PC-3 (cell line): ENCODE data around the gene MAML2.

Source experiments
- EZH2 ChIP-seq: fragments of 300-600 bp; sonication (generic); IDR thresholded peaks from one replicate; pipeline ENCODE4 v1.6.1; 2017; ENCODE audit warnings: antibody characterized with exemption, mild to moderate bottlenecking, low read length; ENCODE audit not compliant: unreplicated experiment
- TF ChIP-seq, protein P1 (sequence below): fragments of 300-600 bp; sonication (generic); conservative IDR thresholded peaks from 2 replicates; pipeline ENCODE4 v1.5.1; 2017; ENCODE audit warnings: antibody characterized with exemption, low read depth, mild to moderate bottlenecking, low read length

DNA sequence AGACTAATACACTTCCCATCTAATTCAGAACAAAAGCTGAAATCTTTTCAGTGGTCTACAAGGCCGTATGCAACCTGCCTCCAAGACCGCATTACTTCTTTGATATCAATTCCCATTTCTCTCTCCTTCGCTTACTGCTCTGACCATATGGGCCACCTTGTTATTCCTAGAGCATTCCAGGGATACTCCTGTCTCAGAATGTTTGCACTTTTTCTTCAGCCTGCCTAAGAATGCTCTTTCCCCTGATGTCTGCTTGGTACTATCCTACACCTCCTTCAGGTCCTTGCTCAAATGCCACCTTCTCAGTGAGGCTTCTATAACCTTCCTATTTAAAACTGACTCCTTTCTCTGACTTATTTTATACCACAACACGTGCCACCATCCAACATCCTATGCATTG is 71.2 kb downstream of the MAML2 start:
- TF ChIP-seq, protein P1, sequence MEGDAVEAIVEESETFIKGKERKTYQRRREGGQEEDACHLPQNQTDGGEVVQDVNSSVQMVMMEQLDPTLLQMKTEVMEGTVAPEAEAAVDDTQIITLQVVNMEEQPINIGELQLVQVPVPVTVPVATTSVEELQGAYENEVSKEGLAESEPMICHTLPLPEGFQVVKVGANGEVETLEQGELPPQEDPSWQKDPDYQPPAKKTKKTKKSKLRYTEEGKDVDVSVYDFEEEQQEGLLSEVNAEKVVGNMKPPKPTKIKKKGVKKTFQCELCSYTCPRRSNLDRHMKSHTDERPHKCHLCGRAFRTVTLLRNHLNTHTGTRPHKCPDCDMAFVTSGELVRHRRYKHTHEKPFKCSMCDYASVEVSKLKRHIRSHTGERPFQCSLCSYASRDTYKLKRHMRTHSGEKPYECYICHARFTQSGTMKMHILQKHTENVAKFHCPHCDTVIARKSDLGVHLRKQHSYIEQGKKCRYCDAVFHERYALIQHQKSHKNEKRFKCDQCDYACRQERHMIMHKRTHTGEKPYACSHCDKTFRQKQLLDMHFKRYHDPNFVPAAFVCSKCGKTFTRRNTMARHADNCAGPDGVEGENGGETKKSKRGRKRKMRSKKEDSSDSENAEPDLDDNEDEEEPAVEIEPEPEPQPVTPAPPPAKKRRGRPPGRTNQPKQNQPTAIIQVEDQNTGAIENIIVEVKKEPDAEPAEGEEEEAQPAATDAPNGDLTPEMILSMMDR, result no peak
- TF ChIP-seq EZH2, result no peak
